Upper lobe of right lung (tissue), 1 donor: ENCODE results near the gene HAO1. TPM values are rescaled to one million over a fixed set of nuclear protein-coding genes. Genes with fewer than 3 reads are reported as not detected.

Experiments
- ATAC-seq: fragments of 200-7000 bp; cut with Tn5 transposase; one replicate; pipeline ENCODE4 v1.9.1; 2020; ENCODE audit warnings: mild to moderate bottlenecking, moderate library complexity
- DNase-seq: peaks from one replicate; pipeline ENCODE4 v3.0.0-alpha.2; 2020
- H3K27ac ChIP-seq: fragments of 200-600 bp; one replicate; pipeline ENCODE4 v1.8.0; 2022
- H3K27me3 ChIP-seq: fragments of 200-600 bp; one replicate; pipeline ENCODE4 v1.8.0; 2022; ENCODE audit warnings: mild to moderate bottlenecking
- H3K36me3 ChIP-seq: fragments of 200-600 bp; one replicate; pipeline ENCODE4 v1.8.0; 2022
- H3K4me1 ChIP-seq: fragments of 200-600 bp; one replicate; pipeline ENCODE4 v1.8.0; 2022
- H3K4me3 ChIP-seq: fragments of 200-600 bp; one replicate; pipeline ENCODE4 v1.8.0; 2022; ENCODE audit warnings: mild to moderate bottlenecking
- H3K9me3 ChIP-seq: fragments of 200-600 bp; one replicate; pipeline ENCODE4 v1.8.0; 2022
- CTCF ChIP-seq: fragments of 200-600 bp; IDR thresholded peaks from one replicate; pipeline ENCODE4 v1.8.0; 2022; ENCODE audit warnings: antibody characterized with exemption
- intact Hi-C: fragments of 100-400 bp; cut with DNase I; formaldehyde crosslinking; loops from one replicate; pipeline ENCODE4 v1.11.0; 2022
- long read RNA-seq: library from polyadenylated mRNA; unstranded; transcript quantifications from one replicate; pipeline ENCODE4 v2.0.0, GENCODE V29; 2021
- total RNA-seq: library from RNA; stranded (reverse); fragmentation: NEBNext Ultra II Directional; extraction: Animal tissue kit (Norgen Biotek cat#: 25700); gene quantifications from one replicate; pipeline ENCODE4 v1.2.1, GENCODE V29; 2021
- donor health status: DM: no; HTN: yes; CAD: no; lungs with severe emphysema.

HAO1 gene
- total RNA-seq: not detected
- long read RNA-seq: 0 reads

GRCh38 chr20:7940341-7940740, at the start of gene HAO1:
TSS of gene HAO1 (minus strand) at chr20:7940458. CDS start at chr20:7940422, 36 bp downstream.
- DNase-seq (no peak), ATAC-seq (no peak)
- H3K27ac ChIP-seq: no peak within 1 kb of the TSS
- no peaks in the 10 kb centered on the region for H3K4me1 ChIP-seq
- no peak within 1 kb of the TSS for H3K4me3 ChIP-seq
- no peaks in the 10 kb centered on the region for H3K27me3 ChIP-seq
- intact Hi-C loops: no loop called here
- no peaks in the 10 kb centered on the region for H3K36me3 ChIP-seq
- no peak for TF ChIP-seq CTCF
- H3K9me3 ChIP-seq: no peaks in the 10 kb centered on the region

DNA sequence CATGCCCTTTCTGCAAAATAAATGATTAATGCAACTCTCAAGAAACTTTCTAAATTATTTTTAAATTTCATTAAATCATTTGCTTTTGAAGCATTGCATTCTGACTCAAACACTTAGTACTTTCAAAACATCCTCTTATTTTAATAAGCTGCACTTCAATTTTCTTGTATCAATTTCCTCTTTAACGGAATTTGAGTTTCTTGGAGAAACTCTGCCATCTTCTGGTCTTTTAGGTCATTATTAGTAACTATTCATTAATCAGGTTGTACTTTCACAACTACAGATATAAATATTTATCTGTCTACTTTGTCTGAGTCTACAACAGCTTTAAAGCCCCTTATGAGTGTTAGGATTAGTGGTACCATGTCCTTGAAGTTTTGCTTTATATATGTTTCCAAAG, 49.1 kb upstream of the HAO1 start:
- H3K36me3 ChIP-seq: peaks cover 16% of the 10 kb centered on the region
- intact Hi-C loops: no loop called here
- H3K4me1 ChIP-seq: no peaks in the 10 kb centered on the region
- H3K27ac ChIP-seq: no peak overlapping the region
- TF ChIP-seq CTCF: no peak
- DNase-seq (no peak), ATAC-seq (no peak)
- H3K27me3 ChIP-seq: no peaks in the 10 kb centered on the region
- H3K9me3 ChIP-seq: no peaks in the 10 kb centered on the region
- H3K4me3 ChIP-seq: no peak overlapping the region

DNA sequence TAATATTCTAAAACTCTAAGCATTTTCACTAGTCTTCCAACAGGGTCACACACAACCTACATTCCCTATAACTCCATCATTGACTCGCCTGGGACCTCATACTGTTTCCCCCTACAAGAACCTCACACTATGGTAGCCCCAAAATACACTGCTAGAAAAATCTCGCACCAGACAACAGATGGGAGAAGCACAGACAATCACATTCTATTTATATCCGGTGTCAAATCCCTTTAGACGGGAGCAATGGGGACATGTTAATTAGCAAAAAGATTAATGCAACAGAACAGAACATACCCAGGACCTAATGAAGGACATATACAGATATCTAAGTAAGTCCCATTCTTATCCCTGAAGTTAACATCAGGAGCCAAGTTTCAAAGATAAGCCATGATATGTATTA, 45.7 kb upstream of the HAO1 start:
- H3K4me1 ChIP-seq: no peaks in the 10 kb centered on the region
- no peak for ATAC-seq
- H3K27ac ChIP-seq: no peak overlapping the region
- TF ChIP-seq CTCF: no peak
- intact Hi-C loops: no loop called here
- H3K27me3 ChIP-seq: no peaks in the 10 kb centered on the region
- no peaks in the 10 kb centered on the region for H3K9me3 ChIP-seq
- peaks cover 25% of the 10 kb centered on the region for H3K36me3 ChIP-seq
- H3K4me3 ChIP-seq: no peak overlapping the region
- DNase-seq: no peak

DNA sequence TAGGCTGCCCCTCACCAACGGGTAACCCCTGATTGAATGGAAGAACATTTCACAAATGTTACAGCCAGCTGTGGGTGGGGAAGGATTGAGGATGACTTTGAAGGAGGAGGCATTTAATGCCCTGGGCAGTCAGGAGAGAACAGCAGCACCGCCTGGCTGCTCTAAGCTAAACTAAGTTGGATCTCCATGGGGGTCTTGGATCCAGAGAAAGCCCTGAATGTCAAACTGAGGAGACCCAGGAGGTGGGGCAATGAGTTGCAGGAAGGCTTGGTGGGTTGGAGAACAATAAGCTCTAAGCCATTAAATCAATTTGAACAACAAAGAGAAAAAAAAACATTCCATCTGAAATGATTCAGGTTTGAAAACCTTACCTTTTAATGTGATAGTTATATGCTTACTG, 43.9 kb upstream of the HAO1 start:
- no peak for TF ChIP-seq CTCF
- no peak for DNase-seq
- intact Hi-C loops: no loop called here
- H3K27ac ChIP-seq: no peak overlapping the region
- peaks cover 35% of the 10 kb centered on the region for H3K36me3 ChIP-seq
- no peaks in the 10 kb centered on the region for H3K9me3 ChIP-seq
- H3K4me1 ChIP-seq: no peaks in the 10 kb centered on the region
- no peak overlapping the region for H3K4me3 ChIP-seq
- no peak for ATAC-seq
- no peaks in the 10 kb centered on the region for H3K27me3 ChIP-seq

DNA sequence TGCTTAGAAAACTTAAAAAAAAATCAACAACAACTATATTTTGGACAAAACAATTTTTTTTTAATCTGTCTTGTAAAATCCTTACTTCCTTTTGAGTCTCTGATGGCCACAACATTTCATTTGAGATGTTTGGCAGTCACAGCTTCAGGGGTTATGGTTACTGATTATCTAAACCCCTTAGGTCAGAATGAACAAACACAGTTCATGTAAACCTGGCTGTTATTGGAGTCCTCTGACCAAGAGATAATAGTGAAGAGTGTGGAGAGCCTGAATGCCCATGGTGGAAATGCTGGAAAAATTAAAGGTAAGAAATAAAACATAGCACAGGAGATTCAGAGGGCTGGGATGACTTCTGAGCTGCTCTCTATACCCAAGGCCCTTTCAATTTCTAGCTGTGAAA, 41.1 kb upstream of the HAO1 start:
- no peak for ATAC-seq
- no peaks in the 10 kb centered on the region for H3K27me3 ChIP-seq
- H3K9me3 ChIP-seq: no peaks in the 10 kb centered on the region
- intact Hi-C loops: no loop called here
- no peak overlapping the region for H3K27ac ChIP-seq
- no peaks in the 10 kb centered on the region for H3K4me1 ChIP-seq
- H3K4me3 ChIP-seq: no peak overlapping the region
- no peak for TF ChIP-seq CTCF
- H3K36me3 ChIP-seq: peaks cover 35% of the 10 kb centered on the region
- no peak for DNase-seq

DNA sequence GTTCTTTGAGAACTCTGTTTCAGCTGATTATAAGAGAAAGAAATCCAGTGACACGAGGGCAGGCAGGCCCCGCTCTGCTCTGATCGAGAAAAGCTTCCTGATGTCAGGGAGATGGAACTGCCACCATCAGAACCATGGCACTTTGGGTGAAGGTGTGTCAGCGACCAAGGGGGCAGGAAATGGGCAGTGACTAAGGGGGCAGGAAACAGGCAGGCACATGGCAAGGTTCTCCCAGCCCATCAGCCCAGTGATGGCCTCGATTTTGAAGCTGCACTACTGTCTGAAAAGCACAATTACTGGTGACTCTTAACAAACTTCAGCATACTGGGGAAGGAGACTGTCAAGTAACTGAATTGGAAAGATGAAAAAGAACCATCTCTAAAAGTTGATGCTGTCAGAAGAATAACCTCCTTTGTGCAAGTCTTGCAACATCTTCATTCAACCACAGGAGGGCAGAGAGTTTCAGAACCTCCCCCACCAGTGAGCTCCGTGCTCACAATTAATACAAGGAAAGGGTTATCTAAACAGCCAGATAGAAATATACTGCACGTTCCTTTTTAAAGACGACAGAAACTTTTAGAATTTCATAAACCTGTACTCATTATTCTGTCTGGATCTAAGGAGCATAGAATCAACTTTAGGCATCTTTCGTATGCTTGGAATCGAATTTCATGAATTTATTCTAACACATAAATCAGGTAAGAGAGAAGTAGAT, 40.2 kb upstream of the HAO1 start:
- Histone ChIP-seq H3K4me3 (no peak overlapping the region), H3K9me3 (no peaks in the 10 kb centered on the region), H3K27me3 (no peaks in the 10 kb centered on the region), H3K4me1 (no peaks in the 10 kb centered on the region), H3K27ac (no peak overlapping the region), H3K36me3 (peaks cover 35% of the 10 kb centered on the region)
- ATAC-seq (peak; percentile 40), DNase-seq (no peak)
- intact Hi-C loops: no loop called here
- peak; percentile 39 for TF ChIP-seq CTCF
